H9 (cell line): ENCODE results near the gene CHRNA4. TPM values are rescaled to one million over a fixed set of nuclear protein-coding genes. Genes with fewer than 3 reads are reported as not detected.

Experiments
- DNase-seq: peaks from one replicate; pipeline ENCODE4 v3.0.0-alpha.2; 2017
- H2AFZ ChIP-seq: one replicate; pipeline ENCODE4 v1.6.1; 2013; ENCODE audit warnings: mild to moderate bottlenecking, low read length, control low read depth, moderate library complexity
- H2AK5ac ChIP-seq: 2 replicates; pipeline ENCODE4 v1.6.1; 2013; ENCODE audit warnings: low read length, control low read depth, mixed read lengths; ENCODE audit not compliant: insufficient read length
- H2BK120ac ChIP-seq: one replicate; pipeline ENCODE4 v1.6.1; 2013; ENCODE audit warnings: low read depth, mild to moderate bottlenecking, low read length, control low read depth, inconsistent platforms; ENCODE audit not compliant: poor library complexity, severe bottlenecking
- H2BK12ac ChIP-seq: 2 replicates; pipeline ENCODE4 v1.6.1; 2013; ENCODE audit warnings: low read length, control low read depth, mixed read lengths, low read depth; ENCODE audit not compliant: insufficient read length
- H2BK15ac ChIP-seq: 2 replicates; pipeline ENCODE4 v1.6.1; 2013; ENCODE audit warnings: low read depth, low read length, control low read depth
- H2BK20ac ChIP-seq: one replicate; pipeline ENCODE4 v1.6.1; 2013; ENCODE audit warnings: low read depth, mild to moderate bottlenecking, low read length, control low read depth, inconsistent platforms; ENCODE audit not compliant: poor library complexity, severe bottlenecking
- H2BK5ac ChIP-seq: 2 replicates; pipeline ENCODE4 v1.6.1; 2013; ENCODE audit warnings: low read length, control low read depth, mixed read lengths; ENCODE audit not compliant: insufficient read length
- H3K14ac ChIP-seq: 2 replicates; pipeline ENCODE4 v1.6.1; 2013; ENCODE audit warnings: low read length, control low read depth; ENCODE audit not compliant: insufficient read depth
- H3K18ac ChIP-seq: 2 replicates; pipeline ENCODE4 v1.6.1; 2013; ENCODE audit warnings: low read depth, mild to moderate bottlenecking, mixed read lengths, low read length, control low read depth; ENCODE audit not compliant: insufficient read length
- H3K23ac ChIP-seq: 2 replicates; pipeline ENCODE4 v1.6.1; 2013; ENCODE audit warnings: low read length, control low read depth, mixed read lengths, low read depth; ENCODE audit not compliant: insufficient read length
- H3K23me2 ChIP-seq: 2 replicates; pipeline ENCODE4 v1.6.1; 2013; ENCODE audit warnings: low read depth, mild to moderate bottlenecking, mixed read lengths, low read length, control low read depth; ENCODE audit not compliant: insufficient read length, poor library complexity, severe bottlenecking
- H3K27ac ChIP-seq: 2 replicates; pipeline ENCODE4 v1.5.1; 2013; ENCODE audit warnings: low read length, control low read depth, mixed read lengths, low read depth; ENCODE audit not compliant: insufficient read length
- H3K27me3 ChIP-seq: 2 replicates; pipeline ENCODE4 v1.6.1; 2013; ENCODE audit warnings: low read length, control low read depth, inconsistent platforms; ENCODE audit not compliant: insufficient read depth
- H3K4ac ChIP-seq: 2 replicates; pipeline ENCODE4 v1.6.1; 2013; ENCODE audit warnings: low read depth, mild to moderate bottlenecking, control low read depth, inconsistent platforms, low read length, moderate library complexity
- H3K4me1 ChIP-seq: 2 replicates; pipeline ENCODE4 v1.6.1; 2013; ENCODE audit warnings: low read length, control low read depth, inconsistent platforms; ENCODE audit not compliant: insufficient read depth
- H3K4me2 ChIP-seq: 2 replicates; pipeline ENCODE4 v1.6.1; 2013; ENCODE audit warnings: low read length, control low read depth, mixed read lengths; ENCODE audit not compliant: insufficient read length, insufficient read depth
- H3K56ac ChIP-seq: 2 replicates; pipeline ENCODE4 v1.6.1; 2013; ENCODE audit warnings: low read depth, mild to moderate bottlenecking, mixed read lengths, low read length, control low read depth; ENCODE audit not compliant: insufficient read length
- H3K79me1 ChIP-seq: 2 replicates; pipeline ENCODE4 v1.6.1; 2013; ENCODE audit warnings: low read depth, mild to moderate bottlenecking, moderate library complexity, low read length, control low read depth, inconsistent platforms; ENCODE audit not compliant: insufficient read depth, poor library complexity, severe bottlenecking
- H3K79me2 ChIP-seq: 2 replicates; pipeline ENCODE4 v1.6.1; 2013; ENCODE audit warnings: low read length, control low read depth, inconsistent platforms; ENCODE audit not compliant: insufficient read depth
- H3K9ac ChIP-seq: 2 replicates; pipeline ENCODE4 v1.6.1; 2013; ENCODE audit warnings: low read length, control low read depth, mixed read lengths; ENCODE audit not compliant: insufficient read length; ENCODE audit errors: extremely low read depth
- H3K9me3 ChIP-seq: one replicate; pipeline ENCODE4 v1.6.1; 2013; ENCODE audit warnings: low read depth, low read length, inconsistent platforms; ENCODE audit not compliant: control insufficient read depth
- H3T11ph ChIP-seq: one replicate; pipeline ENCODE4 v1.6.1; 2013; ENCODE audit warnings: mild to moderate bottlenecking, low read length, control low read depth, inconsistent platforms
- H4K20me1 ChIP-seq: one replicate; pipeline ENCODE4 v1.6.1; 2013; ENCODE audit not compliant: control insufficient read depth, insufficient read length, insufficient read depth
- H4K5ac ChIP-seq: 2 replicates; pipeline ENCODE4 v1.6.1; 2013; ENCODE audit warnings: low read depth, mild to moderate bottlenecking, mixed read lengths, low read length, control low read depth; ENCODE audit not compliant: insufficient read length
- H4K8ac ChIP-seq: replicated peaks from 2 replicates; pipeline ENCODE4 v1.6.1; 2013; ENCODE audit warnings: low read length, control low read depth, mixed read lengths, low read depth; ENCODE audit not compliant: insufficient read length
- H4K91ac ChIP-seq: 2 replicates; pipeline ENCODE4 v1.6.1; 2013; ENCODE audit warnings: low read depth, mild to moderate bottlenecking, moderate library complexity, mixed read lengths, low read length, control low read depth; ENCODE audit not compliant: insufficient read length
- H3K27ac Mint-ChIP-seq, 3 experiments: 2 replicates in 2 of 3; 3 replicates in 1 of 3; pipeline ENCODE4 v1.8.0; 2020 to 2021; ENCODE audit warnings: mixed read lengths in 3 of 3, mild to moderate bottlenecking in 1 of 3, moderate library complexity in 1 of 3
- H3K27me3 Mint-ChIP-seq: 2 replicates; pipeline ENCODE4 v1.8.0; 2021; ENCODE audit warnings: low read depth, mild to moderate bottlenecking, moderate library complexity, mixed read lengths
- H3K36me3 Mint-ChIP-seq, 3 experiments: 2 replicates in 2 of 3; 3 replicates in 1 of 3; pipeline ENCODE4 v1.8.0; 2020 to 2021; ENCODE audit warnings: low read depth in 3 of 3, mixed read lengths in 3 of 3; ENCODE audit not compliant: insufficient read depth in 1 of 3
- H3K4me1 Mint-ChIP-seq, 2 experiments: 2 replicates each; pipeline ENCODE4 v1.8.0; 2020; ENCODE audit warnings: mixed read lengths in 2 of 2
- H3K4me3 Mint-ChIP-seq, 2 experiments: 2 replicates in 1 of 2; 3 replicates in 1 of 2; pipeline ENCODE4 v1.8.0; 2020 to 2021; ENCODE audit warnings: mild to moderate bottlenecking in 2 of 2, mixed read lengths in 2 of 2, moderate library complexity in 1 of 2
- H3K9me3 Mint-ChIP-seq, 2 experiments: 2 replicates in 1 of 2; 3 replicates in 1 of 2; pipeline ENCODE4 v1.8.0; 2020; ENCODE audit warnings: mild to moderate bottlenecking in 2 of 2, mixed read lengths in 2 of 2, moderate library complexity in 1 of 2
- WGBS: extraction: QIAGEN DNeasy Blood & Tissue Kit; methylation state at CpG from one replicate; pipeline ENCODE4 v1.1.7; 2013; ENCODE audit warnings: missing lambda C conversion rate, low lambda C conversion rate, mixed read lengths; ENCODE audit not compliant: insufficient read length; ENCODE audit errors: extremely low coverage; 5-methylcytosine and 5-hydroxymethylcytosine counted together
- total RNA-seq: library from RNA; stranded (reverse); gene quantifications from 2 replicates; pipeline ENCODE4 v1.2.1, GENCODE V29; 2021
- TF ChIP-seq, protein P1 (sequence below): fragments of 200-600 bp; sonication (generic); conservative IDR thresholded peaks from 3 replicates; pipeline ENCODE4 v1.8.0; 2021; ENCODE audit warnings: antibody characterized with exemption, mild to moderate bottlenecking

CHRNA4 gene
- total RNA-seq, 1 experiment from 2014 or later, result 2.5 TPM

- H2AFZ ChIP-seq, result no peak overlapping the region
- no peaks in the 10 kb centered on the region for H3K79me1 ChIP-seq
- H3K27ac Mint-ChIP-seq, result no peak overlapping the region
- no CpG with 5 or more reads among the region's 21 CpGs for WGBS
- H3K4me2 ChIP-seq, result no peak overlapping the region
- peaks cover 0 to 9% (median 8%) of the 10 kb centered on the region in 3 experiments; a peak in 5 of 7 replicates for H3K36me3 Mint-ChIP-seq
- H3K9me3 Mint-ChIP-seq, result peaks cover 6 to 13% of the 10 kb centered on the region in 2 experiments
- H3K27me3 ChIP-seq, result no peaks in the 10 kb centered on the region
- H4K5ac ChIP-seq, result no peak overlapping the region
- H3K4me1 Mint-ChIP-seq, result peaks cover 0 to 6% of the 10 kb centered on the region in 2 experiments; a peak in 3 of 4 replicates
- H2BK120ac ChIP-seq, result no peak overlapping the region
- no peaks in the 10 kb centered on the region for H3K23me2 ChIP-seq
- peaks cover 16% of the 10 kb centered on the region for H3K27me3 Mint-ChIP-seq
- no peak overlapping the region for H3K9ac ChIP-seq
- H2BK5ac ChIP-seq, result no peak overlapping the region
- H3K79me2 ChIP-seq, result no peaks in the 10 kb centered on the region
- H3K4ac ChIP-seq, result no peak overlapping the region
- H2BK12ac ChIP-seq, result no peak overlapping the region
- TF ChIP-seq, protein P1, sequence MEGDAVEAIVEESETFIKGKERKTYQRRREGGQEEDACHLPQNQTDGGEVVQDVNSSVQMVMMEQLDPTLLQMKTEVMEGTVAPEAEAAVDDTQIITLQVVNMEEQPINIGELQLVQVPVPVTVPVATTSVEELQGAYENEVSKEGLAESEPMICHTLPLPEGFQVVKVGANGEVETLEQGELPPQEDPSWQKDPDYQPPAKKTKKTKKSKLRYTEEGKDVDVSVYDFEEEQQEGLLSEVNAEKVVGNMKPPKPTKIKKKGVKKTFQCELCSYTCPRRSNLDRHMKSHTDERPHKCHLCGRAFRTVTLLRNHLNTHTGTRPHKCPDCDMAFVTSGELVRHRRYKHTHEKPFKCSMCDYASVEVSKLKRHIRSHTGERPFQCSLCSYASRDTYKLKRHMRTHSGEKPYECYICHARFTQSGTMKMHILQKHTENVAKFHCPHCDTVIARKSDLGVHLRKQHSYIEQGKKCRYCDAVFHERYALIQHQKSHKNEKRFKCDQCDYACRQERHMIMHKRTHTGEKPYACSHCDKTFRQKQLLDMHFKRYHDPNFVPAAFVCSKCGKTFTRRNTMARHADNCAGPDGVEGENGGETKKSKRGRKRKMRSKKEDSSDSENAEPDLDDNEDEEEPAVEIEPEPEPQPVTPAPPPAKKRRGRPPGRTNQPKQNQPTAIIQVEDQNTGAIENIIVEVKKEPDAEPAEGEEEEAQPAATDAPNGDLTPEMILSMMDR, result no peak
- no peak overlapping the region for H3K56ac ChIP-seq
- no peaks in the 10 kb centered on the region for H4K20me1 ChIP-seq
- DNase-seq, result no peak
- no peak overlapping the region for H2BK20ac ChIP-seq
- no peak overlapping the region for H2BK15ac ChIP-seq
- no peaks in the 10 kb centered on the region for H3K4me1 ChIP-seq
- no peak overlapping the region for H2AK5ac ChIP-seq
- H3K18ac ChIP-seq, result no peak overlapping the region
- no peak overlapping the region for H3K4me3 Mint-ChIP-seq
- H4K8ac ChIP-seq, result no peak overlapping the region
- no peak overlapping the region for H3K14ac ChIP-seq
- H3K23ac ChIP-seq, result no peak overlapping the region
- no peak overlapping the region for H4K91ac ChIP-seq
- no peak overlapping the region for H3K27ac ChIP-seq
- H3T11ph ChIP-seq, result no peak overlapping the region
- no peaks in the 10 kb centered on the region for H3K9me3 ChIP-seq
Measured at GRCh38 chr20:63328718-63329275, 32.4 kb downstream of the CHRNA4 start.
